Heart right ventricle (tissue), 16 donors: ENCODE measurements around the gene TNFAIP8L3. TPM values are rescaled to one million over a fixed set of nuclear protein-coding genes. Genes with fewer than 3 reads are reported as not detected.
A peak's percentile ranks its signal among the peaks of the same experiment; 100 is the strongest.

Experiments
- ATAC-seq, 8 donors: fragments of 200-7000 bp; cut with Tn5 transposase; one replicate each; pipeline ENCODE4 v1.9.1; 2020; ENCODE audit warnings: mild to moderate bottlenecking in 8 of 8, moderate library complexity in 8 of 8, moderate number of reproducible peaks in 1 of 8
- DNase-seq, 2 donors: peaks; one replicate each; pipeline ENCODE4 v3.0.0-alpha.2; 2020
- H3K27ac ChIP-seq, 10 donors: fragments of 200-600 bp; sonication (generic) in 2 of 10; one replicate each; pipeline versions ENCODE4 v1.5.0 to v1.8.0; 2020 to 2022; ENCODE audit warnings: mild to moderate bottlenecking in 3 of 10
- H3K27me3 ChIP-seq, 7 donors: fragments of 200-600 bp; one replicate each; pipeline ENCODE4 v1.8.0; 2021 to 2022; ENCODE audit warnings: mild to moderate bottlenecking in 2 of 7
- H3K36me3 ChIP-seq, 9 donors: fragments of 200-600 bp; sonication (generic) in 1 of 9; one replicate each; pipeline versions ENCODE4 v1.5.0 to v1.8.0; 2020 to 2022; ENCODE audit warnings: mild to moderate bottlenecking in 2 of 9
- H3K4me1 ChIP-seq, 9 donors: fragments of 200-600 bp; sonication (generic) in 1 of 9; one replicate each; pipeline versions ENCODE4 v1.5.0 to v1.8.0; 2020 to 2022; ENCODE audit warnings: mild to moderate bottlenecking in 4 of 9
- H3K4me3 ChIP-seq, 10 donors: fragments of 200-600 bp; sonication (generic) in 2 of 10; one replicate each; pipeline versions ENCODE4 v1.5.0 to v1.8.0; 2020 to 2022; ENCODE audit warnings: mild to moderate bottlenecking in 7 of 10, moderate library complexity in 2 of 10
- H3K9me3 ChIP-seq, 11 donors: fragments of 200-600 bp in 10 of 11; sonication (generic) in 2 of 11; one replicate each; pipeline versions ENCODE4 v1.5.0 to v1.8.0; 2013 to 2022; ENCODE audit warnings: mild to moderate bottlenecking in 2 of 11, control low read depth in 1 of 11, moderate library complexity in 1 of 11
- WGBS, 2 donors: extraction: QIAGEN DNeasy Blood & Tissue Kit; methylation state at CpG; one replicate each; pipeline ENCODE4 v1.1.7; 2013; ENCODE audit warnings: inconsistent platforms in 1 of 2; 5-methylcytosine and 5-hydroxymethylcytosine counted together
- intact Hi-C, 10 donors: fragments of 100-400 bp; cut with DNase I; formaldehyde crosslinking; loops; one replicate each; pipeline versions ENCODE4 v1.11.1 to v1.14.2; 2022
- polyA plus RNA-seq, 2 donors: library from polyadenylated mRNA; stranded (reverse); fragments of 200-250 nt; gene quantifications; one replicate each; pipeline ENCODE4 v1.2.3, GENCODE V29; 2013
- total RNA-seq, 10 donors: library from RNA; stranded (reverse); fragmentation: NEBNext Ultra II Directional in 3 of 10; extraction: Animal tissue kit (Norgen Biotek cat#: 25700) in 3 of 10; gene quantifications; one replicate each; pipeline versions ENCODE4 v1.2.1 to v1.2.4, GENCODE V29; 2021 to 2023
- TF ChIP-seq, protein P1 (sequence below), 9 donors: fragments of 200-600 bp; sonication (generic) in 2 of 9; IDR thresholded peaks; one replicate each; pipeline versions ENCODE4 v1.5.0 to v1.8.0; 2021 to 2022; ENCODE audit warnings: antibody characterized with exemption in 9 of 9, mild to moderate bottlenecking in 5 of 9, moderate library complexity in 1 of 9
- donor health status: Arrhythmogenic right ventricular cardiomyopathy.
- donor health status: ischemic (EF 13 %, LVEDD 7.1; RV severe dilation, severe dysfunction).
- donor health status: healthy with polysubstance abuse.
- donor health status: DM: no; HTN: yes; CAD: no.
- donor health status: DM: no; HTN: no; CAD: no.
- donor health status: ischemic (EF 25% LVEDD 6.9; RV normal size, moderate dysfunction).
- donor health status: ischemic (EF 25% LVEDD 5.7; RV mildly dilated, moderate dysfunction).
- donor health status: healthy.
- donor health status: DM: yes; HTN: yes; CAD: no.
- donor health status: Ischemic cardiomyopathy.
- donor health status: ischemic (EF 35%, LVEDD 5.7; RV mildly dilated, moderate dysfunction).
- donor health status: nonischemic (EF 11% LVEDD 7.7; RV severe dilation, severe dysfunction).
- donor health status: DM: yes; HTN: yes; CAD: no.
- donor health status: PGD.
- donor health status: ischemic (EF 29% LVEDD 5.4; RV normal size, mild dysfunction).
- donor health status: nonischemic (EF 23%, LVEDD 6.1; RV moderate dilation, normal function).

Gene TNFAIP8L3
- total and polyA plus RNA-seq, 12 donors = 1.3 to 14.4 (median 3.4) TPM

DNA sequence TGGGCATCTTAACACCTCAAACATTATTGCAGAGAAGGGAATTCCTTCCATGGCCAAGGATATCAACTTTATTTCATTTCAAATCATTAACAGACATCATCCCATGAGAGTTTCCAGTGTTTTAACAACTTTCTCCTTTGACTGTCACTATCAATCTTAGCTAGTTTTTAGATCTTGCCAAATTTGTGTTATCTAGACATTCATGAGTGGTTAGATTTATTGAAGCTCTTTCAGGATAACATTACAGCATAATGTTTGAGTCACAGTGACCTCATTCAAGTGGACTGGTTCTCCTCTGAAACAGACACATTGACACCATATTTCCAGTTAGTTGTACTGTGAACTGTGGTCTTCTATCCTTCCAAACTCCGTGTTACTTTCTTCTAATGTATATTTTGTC, 8.6 kb upstream of the TNFAIP8L3 start:
- Histone ChIP-seq H3K4me1 (peaks cover 0 to 21% (median 12%) of the 10 kb centered on the region in 9 donors), H3K27ac (peak overlapping the region in 1 of 10 donors; percentile 37), H3K27me3 (peaks cover 0 to 42% (median 0%) of the 10 kb centered on the region in 7 donors), H3K36me3 (no peaks in the 10 kb centered on the region), H3K4me3 (no peak overlapping the region), H3K9me3 (no peaks in the 10 kb centered on the region)
- ATAC-seq = no peak
- 73 to 77% methylated on average over 1 of the region's 1 CpG for WGBS, 2 donors
- TF ChIP-seq, protein P1, sequence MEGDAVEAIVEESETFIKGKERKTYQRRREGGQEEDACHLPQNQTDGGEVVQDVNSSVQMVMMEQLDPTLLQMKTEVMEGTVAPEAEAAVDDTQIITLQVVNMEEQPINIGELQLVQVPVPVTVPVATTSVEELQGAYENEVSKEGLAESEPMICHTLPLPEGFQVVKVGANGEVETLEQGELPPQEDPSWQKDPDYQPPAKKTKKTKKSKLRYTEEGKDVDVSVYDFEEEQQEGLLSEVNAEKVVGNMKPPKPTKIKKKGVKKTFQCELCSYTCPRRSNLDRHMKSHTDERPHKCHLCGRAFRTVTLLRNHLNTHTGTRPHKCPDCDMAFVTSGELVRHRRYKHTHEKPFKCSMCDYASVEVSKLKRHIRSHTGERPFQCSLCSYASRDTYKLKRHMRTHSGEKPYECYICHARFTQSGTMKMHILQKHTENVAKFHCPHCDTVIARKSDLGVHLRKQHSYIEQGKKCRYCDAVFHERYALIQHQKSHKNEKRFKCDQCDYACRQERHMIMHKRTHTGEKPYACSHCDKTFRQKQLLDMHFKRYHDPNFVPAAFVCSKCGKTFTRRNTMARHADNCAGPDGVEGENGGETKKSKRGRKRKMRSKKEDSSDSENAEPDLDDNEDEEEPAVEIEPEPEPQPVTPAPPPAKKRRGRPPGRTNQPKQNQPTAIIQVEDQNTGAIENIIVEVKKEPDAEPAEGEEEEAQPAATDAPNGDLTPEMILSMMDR (IDR thresholded peaks at IDR 0.05) = no peak
- DNase-seq = no peak
- intact Hi-C loops = no loop called here

DNA sequence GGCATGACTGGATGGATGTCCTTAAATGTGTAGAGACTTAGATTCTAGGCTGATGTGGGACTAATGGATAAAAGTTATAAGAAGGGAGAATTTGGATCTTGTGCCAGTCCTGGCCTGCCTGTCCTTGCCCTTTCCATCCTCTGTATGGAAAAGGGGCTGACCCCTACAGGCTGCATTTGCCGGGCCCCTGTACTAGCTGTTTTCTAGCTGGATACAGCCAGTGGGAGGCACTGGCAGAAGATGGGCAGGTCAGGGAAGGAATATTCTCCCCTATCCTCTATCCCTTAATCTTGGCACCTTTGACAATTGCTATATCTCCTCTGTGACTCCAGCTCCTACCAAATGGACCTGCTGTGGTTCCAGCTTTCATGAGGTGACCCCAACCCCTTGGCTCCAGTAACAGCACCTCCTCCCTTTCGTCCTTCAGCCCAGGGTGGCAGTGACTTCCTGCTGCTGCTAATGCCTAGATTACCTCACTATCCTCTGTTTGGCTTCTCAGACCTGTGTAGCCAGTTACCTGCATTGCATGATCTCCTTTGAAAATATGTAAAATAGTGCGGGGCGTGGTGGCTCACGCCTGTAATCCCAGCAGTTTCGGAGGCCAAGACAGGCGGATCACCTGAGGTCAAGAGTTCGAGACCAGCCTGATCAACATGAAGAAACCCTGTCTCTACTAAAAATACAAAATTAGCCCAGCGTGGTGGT, 6.2 kb upstream of the TNFAIP8L3 start:
- TF ChIP-seq, protein P1 (IDR thresholded peaks at IDR 0.05) = no peak
- intact Hi-C loops = no loop called here
- H3K27me3 ChIP-seq = peaks cover 0 to 52% (median 0%) of the 10 kb centered on the region in 7 donors
- no peak overlapping the region for H3K27ac ChIP-seq
- H3K9me3 ChIP-seq = no peaks in the 10 kb centered on the region
- WGBS, 2 donors = 81 to 85% methylated on average over 9 of the region's 9 CpGs
- no peak overlapping the region for H3K4me3 ChIP-seq
- H3K36me3 ChIP-seq = no peaks in the 10 kb centered on the region
- H3K4me1 ChIP-seq = peaks cover 0 to 36% (median 19%) of the 10 kb centered on the region in 9 donors
- DNase-seq = no peak
- no peak for ATAC-seq

DNA sequence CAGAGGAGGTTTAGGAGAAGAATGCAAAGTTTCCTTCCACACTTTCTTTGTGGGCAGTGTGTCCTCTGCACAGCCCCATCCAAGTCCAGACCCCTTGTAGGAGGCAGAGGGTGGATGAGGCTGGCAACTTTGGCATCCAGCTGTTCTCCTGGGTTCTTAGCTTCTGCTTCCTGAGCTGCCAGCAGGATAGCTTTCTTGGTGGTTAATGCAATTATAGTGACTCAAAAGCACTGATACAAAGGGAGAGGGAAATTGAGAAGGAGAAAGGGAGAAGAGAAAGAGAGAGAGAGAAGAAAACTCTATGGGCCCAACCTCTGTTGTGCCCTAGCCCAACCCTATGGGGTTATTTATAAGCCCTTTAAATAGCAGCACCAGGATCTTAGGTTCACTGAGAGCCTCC, 4.5 kb upstream of the TNFAIP8L3 start:
- DNase-seq = no peak
- TF ChIP-seq, protein P1 (IDR thresholded peaks at IDR 0.05) = no peak
- intact Hi-C loops = no loop called here
- Histone ChIP-seq H3K4me3 (no peak overlapping the region), H3K9me3 (no peaks in the 10 kb centered on the region), H3K36me3 (no peaks in the 10 kb centered on the region), H3K27ac (no peak overlapping the region), H3K4me1 (peaks cover 0 to 40% (median 15%) of the 10 kb centered on the region in 9 donors), H3K27me3 (peaks cover 0 to 61% (median 0%) of the 10 kb centered on the region in 7 donors)
- ATAC-seq = no peak

DNA sequence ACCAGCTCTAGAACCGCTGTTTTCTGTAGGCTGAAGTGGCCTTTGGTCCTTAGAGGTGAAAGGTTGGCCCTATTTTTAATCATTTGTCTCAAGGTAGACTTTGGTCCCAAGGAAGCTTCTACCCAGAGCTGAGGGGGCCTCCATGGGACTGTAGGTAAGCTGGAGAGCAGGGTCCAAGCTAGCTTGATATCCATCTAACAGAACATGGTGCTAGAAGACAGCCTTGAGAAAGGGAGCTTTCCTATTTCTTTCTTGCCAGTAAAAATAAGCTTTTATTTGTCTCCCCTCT, 3.6 kb upstream of the TNFAIP8L3 start:
- DNase-seq (no peak), ATAC-seq (no peak)
- Histone ChIP-seq H3K36me3 (no peaks in the 10 kb centered on the region), H3K4me3 (no peak overlapping the region), H3K9me3 (no peaks in the 10 kb centered on the region), H3K27ac (peak overlapping the region in 2 of 10 donors; percentile 28 to 31), H3K27me3 (peaks cover 0 to 61% (median 0%) of the 10 kb centered on the region in 7 donors), H3K4me1 (peaks cover 0 to 40% (median 20%) of the 10 kb centered on the region in 9 donors)
- 60 to 72% methylated on average over 1 of the region's 1 CpG for WGBS, 2 donors
- TF ChIP-seq, protein P1 (IDR thresholded peaks at IDR 0.05) = no peak
- intact Hi-C loops = no loop called here
